ENCODE measurements around the gene FAM53A. TPM values are rescaled to one million over a fixed set of nuclear protein-coding genes. Genes with fewer than 3 reads are reported as not detected.

The FAM53A gene
- total and polyA plus RNA-seq, 4 donors = 1.1 to 3.5 (median 2.4) TPM

GRCh38 chr4:1723131-1723801, 39.2 kb upstream of the FAM53A start:
- WGBS (ENCODE audit: insufficient coverage) = 89% methylated on average over 12 of the region's 12 CpGs
- peaks cover 58% of the 10 kb centered on the region for H3K36me3 ChIP-seq (ENCODE audit: control insufficient read depth, insufficient read depth, low read length)
- H3K27me3 ChIP-seq (ENCODE audit: control insufficient read depth, insufficient read depth, low read length) = no peaks in the 10 kb centered on the region
- no peak for DNase-seq (ENCODE audit: low read depth in 4 of 6, low spot score in 6 of 6)
- no peak overlapping the region for H3K27ac ChIP-seq (ENCODE audit: low read depth, low read length)
- peaks cover 51% of the 10 kb centered on the region for H3K4me1 ChIP-seq (ENCODE audit: control insufficient read depth, insufficient read depth, low read length)
- no peak overlapping the region for H3K4me3 ChIP-seq (ENCODE audit: low read depth, low read length)
- no peaks in the 10 kb centered on the region for H3K9me3 ChIP-seq (ENCODE audit: control insufficient read depth, insufficient read depth, low read length)

GRCh38 chr4:1722551-1723118, 38.5 kb upstream of the FAM53A start:
- 58% methylated on average over 13 of the region's 18 CpGs for WGBS (ENCODE audit: insufficient coverage)
- Histone ChIP-seq H3K27me3 (ENCODE audit: control insufficient read depth, insufficient read depth, low read length) (no peaks in the 10 kb centered on the region), H3K36me3 (ENCODE audit: control insufficient read depth, insufficient read depth, low read length) (peaks cover 58% of the 10 kb centered on the region), H3K4me3 (ENCODE audit: low read depth, low read length) (peak overlapping the region; percentile 35), H3K4me1 (ENCODE audit: control insufficient read depth, insufficient read depth, low read length) (peaks cover 52% of the 10 kb centered on the region), H3K27ac (ENCODE audit: low read depth, low read length) (no peak overlapping the region), H3K9me3 (ENCODE audit: control insufficient read depth, insufficient read depth, low read length) (no peaks in the 10 kb centered on the region)
- no peak for DNase-seq (ENCODE audit: low read depth in 4 of 6, low spot score in 6 of 6)

GRCh38 chr4:1721666-1722550, 37.8 kb upstream of the FAM53A start:
- H3K36me3 ChIP-seq (ENCODE audit: control insufficient read depth, insufficient read depth, low read length) = peaks cover 58% of the 10 kb centered on the region
- DNase-seq (ENCODE audit: low read depth in 4 of 6, low spot score in 6 of 6) = no peak
- H3K4me3 ChIP-seq (ENCODE audit: low read depth, low read length) = peak overlapping the region; percentile 35
- no peak overlapping the region for H3K27ac ChIP-seq (ENCODE audit: low read depth, low read length)
- H3K27me3 ChIP-seq (ENCODE audit: control insufficient read depth, insufficient read depth, low read length) = no peaks in the 10 kb centered on the region
- H3K9me3 ChIP-seq (ENCODE audit: control insufficient read depth, insufficient read depth, low read length) = no peaks in the 10 kb centered on the region
- 3% methylated on average over 61 of the region's 61 CpGs for WGBS (ENCODE audit: insufficient coverage)
- H3K4me1 ChIP-seq (ENCODE audit: control insufficient read depth, insufficient read depth, low read length) = peaks cover 52% of the 10 kb centered on the region

GRCh38 chr4:1721003-1721665, 37.0 kb upstream of the FAM53A start, which contains the start of the genes TACC3 and TMEM129:
Gene TACC3, plus strand, starts transcription at chr4:1721521. Its CDS starts 1,901 bp downstream, at chr4:1723422.
Gene TMEM129, minus strand, starts transcription at chr4:1721323. Its CDS starts 486 bp downstream, at chr4:1720837.
- H3K27me3 ChIP-seq (ENCODE audit: control insufficient read depth, insufficient read depth, low read length) = no peaks in the 10 kb centered on the region
- DNase-seq (ENCODE audit: low read depth in 4 of 6, low spot score in 6 of 6) = peak; percentile 69 to 98 (median 87)
- H3K4me3 ChIP-seq (ENCODE audit: low read depth, low read length) = peak within 1 kb of the TSS; percentile 71
- H3K36me3 ChIP-seq (ENCODE audit: control insufficient read depth, insufficient read depth, low read length) = peaks cover 60% of the 10 kb centered on the region
- H3K9me3 ChIP-seq (ENCODE audit: control insufficient read depth, insufficient read depth, low read length) = no peaks in the 10 kb centered on the region
- WGBS (ENCODE audit: insufficient coverage) = 0% methylated on average over 77 of the region's 83 CpGs
- H3K27ac ChIP-seq (ENCODE audit: low read depth, low read length) = peak within 1 kb of the TSS; percentile 84
- peaks cover 47% of the 10 kb centered on the region for H3K4me1 ChIP-seq (ENCODE audit: control insufficient read depth, insufficient read depth, low read length)

- peak in 3 of 6 donors; percentile 7 to 53 (median 51) for DNase-seq (ENCODE audit: low read depth in 4 of 6, low spot score in 6 of 6)
- Histone ChIP-seq H3K36me3 (ENCODE audit: control insufficient read depth, insufficient read depth, low read length) (peaks cover 56% of the 10 kb centered on the region), H3K27ac (ENCODE audit: low read depth, low read length) (peak overlapping the region; percentile 80), H3K4me3 (ENCODE audit: low read depth, low read length) (peak overlapping the region; percentile 57), H3K9me3 (ENCODE audit: control insufficient read depth, insufficient read depth, low read length) (no peaks in the 10 kb centered on the region), H3K4me1 (ENCODE audit: control insufficient read depth, insufficient read depth, low read length) (peaks cover 46% of the 10 kb centered on the region), H3K27me3 (ENCODE audit: control insufficient read depth, insufficient read depth, low read length) (no peaks in the 10 kb centered on the region)
- under 1% methylated on average over 79 of the region's 79 CpGs for WGBS (ENCODE audit: insufficient coverage)
These were observed 36.3 kb upstream of the FAM53A start for GRCh38 chr4:1720163-1720983.

- Histone ChIP-seq H3K9me3 (ENCODE audit: control insufficient read depth, insufficient read depth, low read length) (no peaks in the 10 kb centered on the region), H3K27ac (ENCODE audit: low read depth, low read length) (no peak overlapping the region), H3K36me3 (ENCODE audit: control insufficient read depth, insufficient read depth, low read length) (peaks cover 47% of the 10 kb centered on the region), H3K4me1 (ENCODE audit: control insufficient read depth, insufficient read depth, low read length) (peaks cover 55% of the 10 kb centered on the region), H3K27me3 (ENCODE audit: control insufficient read depth, insufficient read depth, low read length) (no peaks in the 10 kb centered on the region), H3K4me3 (ENCODE audit: low read depth, low read length) (no peak overlapping the region)
- no peak for DNase-seq (ENCODE audit: low read depth in 4 of 6, low spot score in 6 of 6)
- WGBS (ENCODE audit: insufficient coverage) = 88% methylated on average over 30 of the region's 31 CpGs
These were observed 34.2 kb upstream of the FAM53A start for GRCh38 chr4:1718095-1718850.

GRCh38 chr4:1717129-1718094, 33.3 kb upstream of the FAM53A start:
- Histone ChIP-seq H3K4me3 (ENCODE audit: low read depth, low read length) (no peak overlapping the region), H3K9me3 (ENCODE audit: control insufficient read depth, insufficient read depth, low read length) (no peaks in the 10 kb centered on the region), H3K4me1 (ENCODE audit: control insufficient read depth, insufficient read depth, low read length) (peaks cover 55% of the 10 kb centered on the region), H3K27ac (ENCODE audit: low read depth, low read length) (no peak overlapping the region), H3K36me3 (ENCODE audit: control insufficient read depth, insufficient read depth, low read length) (peaks cover 45% of the 10 kb centered on the region), H3K27me3 (ENCODE audit: control insufficient read depth, insufficient read depth, low read length) (no peaks in the 10 kb centered on the region)
- 95% methylated on average over 32 of the region's 32 CpGs for WGBS (ENCODE audit: insufficient coverage)
- no peak for DNase-seq (ENCODE audit: low read depth in 4 of 6, low spot score in 6 of 6)
